DMS 273 (cell line): ENCODE data around the gene OSBPL5.

Experiments used
- DNase-seq: peaks from one replicate; lab custom pipeline; 2025; ENCODE audit not compliant: unreplicated experiment; lab: John Stamatoyannopoulos, UW

OSBPL5 gene

GRCh38 chr11:3058753-3059664, 106.1 kb downstream of the OSBPL5 start:
- DNase-seq: peak; percentile 17

GRCh38 chr11:3057069-3057963, 107.8 kb downstream of the OSBPL5 start, which contains the start of gene CARS1:
TSS of gene CARS1 (minus strand) at chr11:3057423. CDS start at chr11:3057367, 56 bp downstream.
- peak; percentile 95 for DNase-seq

- peak; percentile 56 for DNase-seq
Measured at GRCh38 chr11:3056296-3057068, 108.6 kb downstream of the OSBPL5 start.

- no peak for DNase-seq
Measured at GRCh38 chr11:3055891-3056290, 109.2 kb downstream of the OSBPL5 start.

- DNase-seq: no peak
Measured at GRCh38 chr11:3052567-3052966, 112.5 kb downstream of the OSBPL5 start.

- DNase-seq: peak; percentile 27
Measured at GRCh38 chr11:3052109-3052479, 113.0 kb downstream of the OSBPL5 start.

- DNase-seq: peak; percentile 32
Measured at GRCh38 chr11:3051196-3052108, 113.7 kb downstream of the OSBPL5 start.

GRCh38 chr11:3050386-3051195, 114.5 kb downstream of the OSBPL5 start:
- peak; percentile 59 for DNase-seq

GRCh38 chr11:3049430-3050243, 115.5 kb downstream of the OSBPL5 start:
- DNase-seq: peak; percentile 78

GRCh38 chr11:3047637-3048036, 117.5 kb downstream of the OSBPL5 start:
- no peak for DNase-seq

- no peak for DNase-seq
Measured at GRCh38 chr11:3046641-3047040, 118.5 kb downstream of the OSBPL5 start.

GRCh38 chr11:3046190-3046589, 118.9 kb downstream of the OSBPL5 start:
- no peak for DNase-seq

GRCh38 chr11:3044915-3045314, 120.2 kb downstream of the OSBPL5 start:
- no peak for DNase-seq

GRCh38 chr11:3044004-3044403, 121.1 kb downstream of the OSBPL5 start:
- no peak for DNase-seq

GRCh38 chr11:3043315-3043871, 121.7 kb downstream of the OSBPL5 start:
- DNase-seq: no peak

GRCh38 chr11:3042496-3043314, 122.4 kb downstream of the OSBPL5 start:
- DNase-seq: no peak
